Measurements from ENCODE around the gene NPHS1.

NPHS1 gene

GRCh38 chr19:35860818-35861639 is 8.7 kb upstream of the NPHS1 start:
- no peak for TF ChIP-seq CTCF (IDR thresholded peaks at IDR 0.05)

DNA sequence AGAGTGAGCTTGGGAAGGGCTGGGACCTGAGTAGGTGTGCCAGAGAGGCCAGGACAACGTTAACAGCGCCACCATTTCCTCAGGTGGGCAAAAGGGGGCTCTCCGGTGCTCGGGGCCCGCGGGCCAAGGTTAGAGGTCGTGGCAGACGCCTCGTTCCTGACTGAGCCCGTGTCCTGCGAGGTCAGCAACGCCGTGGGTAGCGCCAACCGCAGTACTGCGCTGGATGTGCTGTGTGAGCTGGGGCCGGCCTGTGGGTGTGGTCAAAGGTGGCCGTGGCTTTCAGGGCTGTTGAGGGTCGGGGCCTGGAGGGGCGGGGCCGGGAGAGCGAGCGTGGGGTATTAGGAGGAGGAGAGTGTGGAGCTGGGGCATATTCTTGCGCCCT is 8.1 kb upstream of the NPHS1 start:
- TF ChIP-seq CTCF (IDR thresholded peaks at IDR 0.05), result no peak

DNA sequence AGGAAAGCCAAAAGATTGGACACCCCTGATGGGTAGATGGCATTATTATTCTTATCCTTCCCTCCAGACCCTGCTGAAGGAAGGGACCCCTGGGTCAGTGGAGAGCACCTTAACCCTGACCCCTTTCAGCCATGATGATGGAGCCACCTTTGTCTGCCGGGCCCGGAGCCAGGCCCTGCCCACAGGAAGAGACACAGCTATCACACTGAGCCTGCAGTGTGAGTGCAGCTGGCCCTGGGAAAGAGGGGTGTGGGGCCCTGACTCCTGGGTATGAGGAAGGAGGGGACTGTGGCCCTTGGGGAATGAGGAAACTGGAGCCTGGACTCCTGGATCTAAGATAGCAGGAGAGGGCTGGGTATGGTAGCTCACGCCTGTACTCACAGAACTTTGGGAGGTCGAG is 7.1 kb upstream of the NPHS1 start:
- TF ChIP-seq CTCF (IDR thresholded peaks at IDR 0.05), result no peak

GRCh38 chr19:35858311-35858710 is 6.0 kb upstream of the NPHS1 start:
- TF ChIP-seq CTCF (IDR thresholded peaks at IDR 0.05), result no peak

GRCh38 chr19:35856546-35857149 is 4.3 kb upstream of the NPHS1 start, which contains the start of gene KIRREL2:
KIRREL2 (plus strand) TSS chr19:35856911; CDS start chr19:35857120, 209 bp downstream.
- no peak for TF ChIP-seq CTCF (IDR thresholded peaks at IDR 0.05)

DNA sequence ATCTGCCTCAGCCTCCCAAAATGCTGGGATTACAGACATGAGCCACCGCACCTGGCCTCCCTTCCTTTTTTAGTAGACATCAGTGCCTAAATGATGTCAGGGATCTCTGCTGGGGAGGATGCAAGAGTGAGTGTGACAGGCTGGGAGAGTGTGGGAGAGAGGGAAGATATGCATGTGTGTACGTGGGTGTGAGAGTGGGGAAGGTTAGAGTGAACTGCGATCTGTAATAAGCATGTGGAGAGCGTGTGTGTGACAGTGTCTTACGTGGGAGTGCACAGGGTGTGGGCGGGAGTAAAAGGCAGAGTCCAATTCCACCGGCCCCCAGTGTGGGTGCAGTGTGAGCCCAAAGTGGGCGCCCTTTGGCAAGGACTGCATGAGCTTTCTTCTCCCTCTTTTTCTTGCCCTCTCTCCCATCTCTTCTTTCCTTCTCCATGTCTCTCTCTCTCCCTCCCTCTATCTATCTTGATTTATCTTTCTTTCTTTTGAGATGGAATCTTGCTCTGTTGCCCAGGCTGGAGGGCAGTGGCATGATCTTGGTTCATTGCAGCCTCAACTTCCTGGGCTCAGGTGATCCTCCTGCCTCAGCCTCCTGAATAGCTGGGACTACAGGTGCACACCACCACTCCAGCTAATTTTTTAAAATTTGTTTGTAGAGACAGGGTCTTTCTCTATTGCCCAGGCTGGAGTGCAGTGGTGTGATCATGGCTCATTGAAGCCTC is 893 bp upstream of the NPHS1 start:
- no peak for TF ChIP-seq CTCF (IDR thresholded peaks at IDR 0.05)

- TF ChIP-seq CTCF (IDR thresholded peaks at IDR 0.05), result no peak
These were observed 883 bp downstream of the NPHS1 start for GRCh38 chr19:35851213-35852028.
